ENCODE results near the gene FAM241A.
"Not testable (repeated sequence)": the region's sequence is repeated elsewhere in the genome, so short reads cannot be mapped to it uniquely, and the experiment has no call there.

FAM241A gene
- 9.7 to 15.3 reads per million in 2 donors for total RNA-seq

DNA sequence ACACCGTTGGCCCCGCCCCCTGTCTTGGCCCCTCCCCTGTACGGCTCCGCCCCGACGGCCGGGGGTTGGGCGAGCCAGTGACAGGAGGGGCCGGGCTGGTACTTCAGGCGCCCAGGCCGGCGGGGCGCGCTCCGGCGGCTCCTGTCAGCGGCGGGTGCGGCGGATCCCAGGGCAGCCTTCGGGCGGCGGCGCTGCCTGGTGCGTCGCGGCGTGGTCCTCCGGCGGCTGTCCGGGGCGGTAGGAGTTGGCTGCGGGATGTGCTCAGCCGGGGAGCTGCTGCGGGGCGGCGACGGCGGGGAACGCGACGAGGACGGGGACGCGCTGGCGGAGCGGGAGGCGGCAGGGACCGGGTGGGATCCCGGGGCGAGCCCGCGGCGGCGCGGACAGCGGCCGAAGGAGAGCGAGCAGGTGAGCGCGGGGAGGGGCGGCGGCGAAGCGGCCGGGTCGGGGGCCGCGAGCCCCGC lies at the start of gene FAM241A:
TSS of gene FAM241A (plus strand) at position 129 of the 464 bp plus-strand sequence. CDS start at position 256, 127 bp downstream.
- peak; percentile 80 to 90 (median 84) for DNase-seq

DNA sequence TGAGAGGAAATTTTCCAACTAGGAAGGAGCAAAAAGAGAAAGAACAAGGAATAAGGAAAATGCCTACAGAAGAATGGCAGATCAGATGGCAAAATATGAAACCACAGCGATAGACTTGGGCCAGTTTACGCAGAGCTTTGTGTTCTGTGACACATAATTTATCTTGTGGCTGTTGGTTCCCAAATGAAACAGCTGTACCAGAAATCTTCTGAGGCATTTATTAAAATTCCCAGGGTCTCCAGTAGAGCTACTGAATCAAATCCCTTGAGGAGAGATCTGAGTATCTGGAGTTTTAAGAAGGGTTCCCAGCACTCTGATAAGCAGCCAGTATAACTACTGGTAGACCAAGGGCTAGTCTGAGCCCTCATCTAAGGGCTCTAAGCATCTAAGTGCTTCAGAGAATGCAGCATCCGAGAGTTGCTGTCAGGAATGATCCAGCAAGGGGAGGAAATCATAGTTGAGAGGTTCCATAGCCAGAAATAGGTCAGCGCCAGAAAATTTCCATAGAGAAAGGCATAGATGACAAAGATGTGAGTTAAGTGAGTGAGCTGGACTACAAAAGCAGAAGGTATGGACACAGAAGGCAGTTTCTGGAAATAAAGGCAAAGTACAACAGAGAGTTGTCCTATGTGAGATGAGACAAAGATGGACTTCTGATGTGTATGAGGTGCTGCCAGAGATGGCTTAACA lies 46.3 kb upstream of the FAM241A start:
- DNase-seq = no peak

DNA sequence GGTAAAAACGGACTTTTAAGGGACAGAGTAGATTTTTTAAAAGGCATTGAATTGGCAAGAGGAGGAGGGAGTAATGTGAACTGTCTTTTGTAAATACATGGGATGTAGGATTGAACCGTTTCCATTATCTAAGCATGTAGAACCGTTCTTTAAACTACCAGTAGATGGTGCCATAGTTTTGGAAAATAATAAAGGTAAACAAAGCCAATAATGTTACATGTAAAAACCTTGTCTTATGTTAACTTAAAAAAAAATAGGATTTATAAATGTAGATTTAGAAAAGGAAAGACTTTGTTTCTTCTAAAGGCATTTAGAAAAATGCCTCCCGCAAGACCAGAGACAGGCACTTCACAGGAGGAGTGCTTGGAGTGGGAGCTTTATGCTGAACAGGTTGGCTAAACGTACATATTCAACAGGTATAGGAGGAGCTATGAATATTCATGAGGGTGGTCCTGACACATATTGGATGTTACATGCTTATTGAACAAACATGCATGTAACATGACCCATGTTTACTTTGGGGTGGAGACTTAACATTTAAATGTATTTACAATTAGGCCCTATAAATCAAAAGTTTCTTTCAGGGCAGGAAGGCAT lies 45.5 kb upstream of the FAM241A start:
- peak in 2 of 5 experiments; percentile 9 to 54 for DNase-seq

DNA sequence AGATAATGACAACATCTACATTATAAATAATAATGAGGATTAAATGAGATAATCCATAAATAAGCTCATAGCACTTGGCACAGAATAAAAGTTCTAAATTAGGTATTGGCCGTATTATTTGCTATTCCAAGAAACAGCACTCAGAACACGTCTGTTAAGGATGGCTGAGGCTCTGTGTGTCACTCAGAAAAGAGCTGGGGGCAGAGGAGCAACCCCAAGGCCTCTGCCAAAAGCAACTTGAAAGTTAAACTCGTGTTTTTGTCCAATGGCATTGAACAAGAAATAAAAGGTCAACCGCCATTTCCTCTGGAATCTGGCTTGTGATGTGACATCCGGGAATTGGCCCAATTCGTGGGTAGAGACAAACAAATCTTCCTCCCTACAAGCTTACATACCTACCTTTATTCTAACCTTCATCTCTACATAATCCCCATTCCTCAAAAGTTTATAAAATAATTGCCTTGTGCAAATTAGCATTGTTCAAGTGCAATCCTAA lies 42.3 kb upstream of the FAM241A start:
- DNase-seq = no peak

DNA sequence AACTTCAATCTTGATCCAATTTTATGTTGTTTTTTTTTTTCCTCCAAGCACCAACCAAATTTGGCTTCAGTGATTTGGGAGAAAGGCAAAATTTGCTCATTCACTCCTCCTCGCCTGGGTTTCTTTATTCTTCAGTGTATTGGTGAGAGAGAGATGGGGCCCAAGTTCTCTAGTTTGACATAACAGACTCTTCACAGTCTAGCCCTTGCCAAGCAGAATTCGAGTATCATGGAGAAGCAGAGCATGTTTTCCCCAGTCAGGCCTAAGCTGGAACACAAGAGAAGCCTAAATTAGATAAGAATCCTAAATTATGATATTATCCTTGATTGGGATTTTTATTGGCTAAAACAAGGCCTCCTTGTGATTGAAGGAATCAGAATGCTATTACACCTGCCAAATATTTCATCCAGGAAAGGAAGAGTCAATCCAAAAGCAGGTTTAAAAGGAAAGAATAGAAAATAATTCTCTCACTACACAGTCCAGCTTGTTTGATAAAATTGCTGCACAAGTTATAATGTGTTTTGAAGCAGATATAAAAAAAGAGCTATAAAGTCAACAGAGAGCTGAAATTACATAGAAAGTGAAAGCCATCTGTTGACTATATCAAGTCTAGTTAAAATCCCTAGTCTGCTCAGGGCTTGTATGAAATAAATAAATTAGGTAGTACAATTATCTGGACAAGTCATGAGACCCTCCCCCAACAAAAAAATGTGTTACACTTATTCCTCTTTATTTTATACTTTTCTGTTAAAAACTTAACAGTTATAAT lies 39.9 kb upstream of the FAM241A start:
- DNase-seq = no peak

DNA sequence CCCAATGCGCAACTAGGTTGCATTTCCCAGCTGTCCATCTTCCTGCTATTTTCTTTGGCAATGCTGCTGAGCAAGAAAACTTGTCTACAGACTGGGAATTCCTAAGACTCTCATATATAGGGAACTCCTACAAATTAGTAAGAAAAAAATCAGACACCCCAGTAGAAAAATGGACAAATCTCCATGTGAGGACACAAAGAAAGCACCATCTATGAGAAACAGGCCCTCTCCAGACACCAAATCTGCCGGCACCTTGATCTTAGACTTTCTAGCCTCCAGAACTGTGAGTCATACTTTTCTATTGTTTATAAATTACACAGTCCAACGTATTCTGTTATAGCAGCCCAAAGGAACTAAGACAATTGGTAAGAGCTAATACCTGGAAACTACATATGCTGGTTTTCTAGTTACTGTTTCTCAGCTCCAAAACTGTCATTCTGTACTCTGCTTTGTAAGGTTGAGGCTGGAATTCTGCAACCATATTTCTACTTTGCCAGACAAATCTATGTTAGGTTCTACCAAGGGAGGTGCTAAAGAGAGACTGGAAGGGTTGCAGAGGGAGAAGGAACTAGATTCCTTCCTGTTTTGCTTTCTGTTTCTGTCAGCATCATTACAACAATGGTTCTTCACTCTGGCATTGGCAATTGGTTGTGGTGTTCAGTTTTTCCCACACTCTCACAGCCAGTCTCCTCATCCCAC lies 35.7 kb upstream of the FAM241A start:
- DNase-seq = peak in 1 of 5 experiments; percentile 10

DNA sequence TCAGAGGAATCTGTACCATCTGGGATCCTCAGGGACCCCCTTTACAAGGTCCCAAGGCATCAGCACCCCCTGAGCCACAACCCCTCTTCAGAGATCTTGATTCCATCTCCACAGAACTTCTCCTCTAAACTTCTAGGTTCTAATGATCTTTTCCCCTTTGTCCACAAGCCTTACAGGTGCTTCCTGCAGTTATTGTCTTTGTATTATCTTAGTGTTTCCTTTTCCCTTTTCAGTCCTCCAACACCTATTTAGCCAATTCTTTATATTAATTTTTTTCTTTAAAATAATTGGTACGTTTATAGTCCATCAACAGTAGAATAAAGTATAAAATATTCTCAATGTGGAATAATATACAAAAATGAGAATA lies 35.2 kb upstream of the FAM241A start:
- no peak for DNase-seq

DNA sequence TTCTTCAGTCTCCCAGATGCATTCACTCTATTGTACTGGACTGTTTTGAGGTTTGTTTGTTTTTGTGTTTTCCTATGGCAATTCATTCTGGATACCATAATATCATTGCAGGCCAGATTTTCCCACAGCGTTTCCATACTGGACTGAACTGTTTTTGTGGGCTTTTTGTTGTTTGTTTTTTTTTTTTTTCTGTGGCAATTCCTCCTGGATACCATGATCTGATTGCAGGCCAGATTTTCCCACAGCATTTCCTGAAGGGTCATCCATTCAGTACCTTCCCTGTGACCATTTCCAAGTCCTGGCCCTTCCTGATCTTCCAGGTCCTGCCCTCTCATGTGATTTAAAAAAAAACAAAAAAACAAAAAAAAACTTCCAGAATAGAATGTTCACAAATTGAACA lies 33.9 kb upstream of the FAM241A start:
- DNase-seq = no peak

DNA sequence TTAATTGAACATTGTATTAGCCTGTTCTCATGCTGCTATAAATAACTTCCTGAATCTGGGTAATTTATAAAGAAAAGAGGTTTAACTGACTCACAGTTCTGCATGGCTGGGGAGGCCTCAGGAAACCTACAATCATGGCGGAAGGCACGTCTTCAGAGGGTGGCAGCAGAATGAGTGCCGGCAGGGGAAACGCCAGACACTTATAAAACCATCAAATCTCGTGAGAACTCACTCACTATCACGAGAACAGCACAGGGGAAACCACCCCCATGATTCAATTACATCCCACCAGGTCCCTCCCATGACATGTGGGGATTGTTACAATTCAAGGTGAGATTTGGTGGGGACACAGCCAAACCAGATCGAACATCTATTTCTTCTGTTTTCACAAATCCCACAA lies 33.2 kb upstream of the FAM241A start:
- not testable (repeated sequence) for DNase-seq

DNA sequence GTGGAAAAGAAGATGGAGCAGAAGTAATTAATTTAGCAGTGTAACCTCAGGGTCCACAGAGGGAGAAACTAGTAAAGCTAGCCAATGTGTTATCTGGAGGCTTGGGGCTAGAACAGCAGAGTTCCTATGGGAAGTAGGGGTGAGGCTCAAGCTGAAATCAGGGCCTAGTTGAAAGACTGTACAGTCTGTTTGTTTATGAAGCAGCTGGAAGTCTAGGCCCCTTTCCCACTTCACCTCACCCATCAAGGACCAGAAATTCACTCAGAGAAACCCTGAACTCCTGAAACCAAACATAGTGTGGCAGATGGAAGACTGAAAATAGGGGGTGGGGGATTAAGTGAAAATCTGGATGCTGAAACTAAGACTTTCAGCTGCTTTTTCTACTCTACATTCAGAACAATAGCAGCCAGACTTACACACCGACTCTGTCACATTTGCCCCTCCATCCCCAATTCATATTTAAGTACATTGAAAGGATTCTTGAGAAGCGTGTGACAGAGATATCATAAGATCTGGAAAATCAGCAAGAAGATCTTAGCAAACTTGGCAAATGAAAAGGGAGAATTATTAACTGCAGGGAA lies 32.6 kb upstream of the FAM241A start:
- DNase-seq = no peak

DNA sequence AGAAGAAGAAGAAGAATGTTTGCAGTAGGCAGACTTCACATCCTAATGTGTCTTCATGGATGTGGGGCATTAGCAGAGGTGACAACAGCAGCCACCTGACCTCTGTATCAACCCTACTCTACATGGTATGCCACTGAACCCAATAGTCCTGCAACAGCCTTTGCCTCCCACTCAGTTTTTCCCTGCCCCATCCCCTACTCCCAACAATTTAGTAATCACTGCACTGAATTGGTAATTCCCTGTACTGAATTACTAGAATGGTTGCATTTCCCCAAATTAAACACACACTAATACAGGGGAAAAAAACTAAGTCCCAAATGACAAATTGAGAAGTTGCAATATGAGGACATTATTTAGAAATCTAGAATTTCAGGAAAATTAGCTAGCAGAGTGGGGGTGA lies 31.4 kb upstream of the FAM241A start:
- DNase-seq = no peak

DNA sequence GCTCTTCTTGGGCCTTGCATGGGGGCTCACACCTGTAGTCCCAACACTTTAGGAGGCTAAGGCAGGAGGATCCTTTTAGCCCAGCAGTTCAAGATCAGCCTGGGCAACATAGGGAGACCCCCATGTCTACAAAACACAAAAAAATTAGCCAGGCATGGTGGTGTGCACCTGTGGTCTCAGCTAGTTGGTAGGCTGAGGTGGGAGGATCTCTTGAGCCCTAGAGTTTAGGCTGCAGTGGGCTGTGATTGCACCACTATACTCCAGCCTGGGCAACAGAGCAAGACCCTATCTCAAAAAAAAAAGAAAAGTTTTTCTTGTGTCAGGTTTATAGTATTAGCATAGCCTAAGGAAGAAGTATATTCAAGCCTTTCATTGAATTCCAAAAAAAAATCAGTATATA lies 30.8 kb upstream of the FAM241A start:
- no peak for DNase-seq

DNA sequence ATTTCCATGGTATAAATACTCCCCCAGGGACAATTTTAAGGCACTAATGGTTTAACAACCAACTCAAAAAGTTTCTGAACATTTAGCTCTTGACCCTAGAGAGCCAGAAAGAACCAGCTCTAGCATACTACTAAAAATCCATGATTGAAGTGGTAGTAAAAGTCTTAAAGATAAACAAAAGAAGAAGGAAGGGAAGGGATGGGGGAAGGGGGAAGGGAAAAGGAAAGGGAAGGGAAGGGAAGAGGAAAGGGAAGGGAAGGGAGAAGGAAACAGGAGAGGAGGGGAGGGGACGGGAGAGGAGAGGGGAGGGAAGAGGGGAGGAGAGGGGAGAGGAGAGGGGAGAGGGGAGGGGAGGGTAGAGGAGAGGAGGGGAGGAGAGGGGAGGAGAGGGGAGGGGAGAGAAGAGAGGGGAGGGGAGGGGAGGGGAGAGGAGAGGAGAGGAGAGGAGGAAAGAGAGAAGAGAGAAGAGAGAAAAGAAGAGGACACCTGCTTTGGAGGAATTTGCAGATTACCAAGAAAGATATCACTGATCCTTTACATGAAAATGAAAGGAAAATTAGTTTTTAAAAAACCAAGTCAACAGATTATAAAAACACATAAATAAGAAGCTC lies 26.4 kb upstream of the FAM241A start:
- DNase-seq = no peak

DNA sequence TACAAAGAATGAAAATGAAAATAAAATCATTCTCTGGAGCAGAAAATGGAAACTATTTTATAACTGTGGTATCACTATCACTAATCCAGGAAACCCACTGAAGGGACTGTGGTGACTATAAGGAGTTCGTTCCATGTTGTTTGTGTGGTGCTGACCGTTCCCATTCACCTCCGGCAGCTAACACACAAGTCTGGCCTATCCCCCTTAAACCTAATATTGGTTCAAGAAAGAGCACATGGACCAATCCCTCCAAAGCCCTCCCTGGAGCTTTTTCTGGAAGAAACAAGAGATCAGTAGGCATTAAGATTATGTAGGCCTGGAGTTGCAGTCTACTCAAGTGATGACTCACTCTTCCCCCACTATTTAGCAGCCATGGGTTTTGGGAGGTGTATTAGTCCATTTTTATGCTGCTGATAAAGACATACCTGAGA lies 25.9 kb upstream of the FAM241A start:
- peak in 1 of 5 experiments; percentile 84 for DNase-seq

DNA sequence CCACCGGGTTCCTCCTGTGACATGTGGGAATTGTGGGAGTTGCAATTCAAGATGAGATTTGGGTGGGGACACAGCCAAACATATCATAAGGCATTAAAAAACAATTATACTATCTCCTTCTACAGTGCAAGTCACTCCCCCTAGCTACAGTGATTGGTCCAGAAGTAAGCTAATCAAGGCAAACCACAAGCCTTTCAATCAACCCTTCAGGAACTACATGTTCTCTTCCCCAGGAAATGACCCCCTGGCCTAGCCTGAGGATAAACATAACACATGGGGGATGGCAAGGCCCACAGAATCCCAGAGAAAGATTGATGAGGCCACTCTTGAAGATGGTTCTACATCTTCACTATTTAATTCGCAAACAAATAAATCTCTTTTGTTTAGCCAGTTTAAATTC lies 25.2 kb upstream of the FAM241A start:
- DNase-seq = peak in 1 of 5 experiments; percentile 16

DNA sequence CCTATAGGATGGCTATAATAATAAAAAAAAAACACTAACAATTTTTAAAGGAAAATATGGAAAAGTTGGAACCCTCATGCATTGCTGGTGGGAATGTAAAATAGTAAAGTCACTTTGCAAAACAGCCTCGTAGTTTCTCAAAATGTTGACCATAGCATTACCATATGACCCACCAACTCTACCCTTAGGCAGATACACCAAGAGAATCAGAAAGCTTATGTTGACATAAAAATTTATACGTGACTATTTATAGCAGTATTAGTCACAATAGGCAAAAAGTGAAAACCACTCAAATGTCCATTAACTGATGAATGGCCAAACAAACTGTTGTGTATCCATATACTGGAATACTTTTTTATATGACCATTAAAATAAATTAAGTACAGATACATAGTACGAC lies 19.8 kb upstream of the FAM241A start:
- DNase-seq = no peak

DNA sequence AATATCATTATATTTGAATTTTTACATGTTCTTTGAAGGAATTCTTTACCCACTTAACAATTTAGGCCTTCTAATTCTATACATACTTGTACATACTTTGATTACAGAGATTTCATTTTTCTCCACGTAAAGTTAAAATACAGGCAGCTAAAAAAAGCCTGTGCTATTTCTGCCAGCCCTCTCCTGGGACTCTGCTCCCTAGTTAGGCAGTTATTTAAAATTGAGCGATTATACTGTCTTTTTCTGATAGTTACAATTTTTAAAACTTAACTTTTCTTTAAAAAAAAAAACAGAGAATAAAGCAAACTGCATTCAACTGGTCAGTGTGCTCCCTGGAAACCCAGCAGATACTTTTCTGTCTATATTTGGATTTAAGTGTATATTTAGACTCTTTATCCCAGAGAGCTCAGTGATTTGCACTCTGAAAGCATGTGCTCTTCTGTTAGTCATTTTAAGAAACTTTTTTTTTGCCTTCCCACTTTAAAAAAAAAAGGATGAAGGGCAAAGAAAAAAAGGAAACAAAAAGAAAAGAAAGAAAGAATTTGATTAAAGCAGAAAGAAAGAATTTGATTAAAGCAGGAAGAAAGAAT lies 18.1 kb upstream of the FAM241A start:
- no peak for DNase-seq

DNA sequence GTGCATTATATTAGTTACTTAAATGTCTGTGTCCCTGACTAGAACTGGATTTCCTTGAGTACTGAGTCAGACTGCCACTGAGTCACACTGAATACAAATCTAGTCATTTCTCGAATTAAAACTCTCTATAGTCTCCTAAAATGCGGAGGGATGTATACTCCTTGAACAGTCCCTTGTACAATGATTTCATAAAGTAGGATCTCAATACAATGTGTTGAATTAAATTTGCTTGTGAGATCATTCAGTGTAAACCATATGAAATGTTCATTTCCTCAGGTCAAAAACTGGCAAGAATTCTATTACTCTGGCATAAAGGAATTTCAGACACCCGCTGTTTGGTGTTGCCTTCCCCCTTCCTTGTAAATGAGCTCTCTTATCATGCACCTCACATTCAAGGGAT lies 17.5 kb upstream of the FAM241A start:
- DNase-seq = no peak

DNA sequence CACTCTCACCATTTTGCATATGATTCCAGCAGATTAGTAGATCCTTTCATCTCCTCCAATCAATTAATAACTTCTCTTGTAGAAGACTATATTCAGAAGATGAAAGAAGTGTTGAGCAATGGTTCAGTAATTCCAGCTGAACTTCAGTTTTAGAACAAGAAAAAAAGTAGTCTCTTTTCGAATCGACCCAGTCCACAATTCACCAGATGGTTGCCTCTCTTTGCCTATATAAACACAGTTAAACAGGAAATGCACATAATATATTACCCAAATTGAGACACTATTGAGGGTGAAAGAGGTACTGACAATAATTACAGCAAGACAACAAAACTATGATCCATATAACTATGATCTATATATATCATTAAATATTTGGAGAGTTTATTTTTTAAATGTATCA lies 16.8 kb upstream of the FAM241A start:
- DNase-seq = no peak

DNA sequence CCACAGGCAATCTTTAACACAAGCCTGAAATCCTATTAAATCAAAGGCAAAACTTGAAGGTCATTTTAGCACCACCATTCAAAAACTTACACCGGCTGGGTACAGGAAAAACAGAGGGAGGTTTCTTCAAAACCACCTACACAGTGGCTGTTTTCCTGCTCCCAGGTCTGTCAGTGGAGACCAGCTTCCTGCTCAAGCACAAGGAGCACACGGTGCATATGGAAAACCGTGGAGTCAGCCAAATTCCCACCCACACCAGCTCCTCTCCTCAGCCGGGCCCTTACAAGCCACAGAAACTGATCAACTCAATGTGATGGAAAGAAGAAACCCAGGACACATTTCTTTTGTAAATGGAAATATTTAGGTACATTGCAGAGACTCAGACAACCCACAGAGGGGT lies 14.3 kb upstream of the FAM241A start:
- no peak for DNase-seq

DNA sequence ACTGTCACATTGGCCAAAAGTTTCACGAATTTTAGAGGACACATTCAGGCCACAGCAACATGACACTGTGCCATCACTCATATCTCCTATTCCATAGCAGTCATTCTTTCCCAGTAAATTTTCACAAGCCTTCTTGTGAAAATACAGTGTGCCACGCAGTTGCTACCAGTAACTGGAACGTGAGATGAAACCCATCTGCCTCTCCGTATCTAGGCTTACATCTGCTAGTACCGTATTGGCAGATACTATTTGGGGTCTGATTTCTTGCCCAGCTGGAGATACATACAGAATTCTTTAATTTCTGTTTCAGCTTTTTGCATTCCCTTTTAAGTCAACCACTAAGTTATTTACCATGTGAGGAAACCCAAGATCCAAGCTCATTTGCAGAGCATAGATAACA lies 8.7 kb upstream of the FAM241A start:
- no peak for DNase-seq

DNA sequence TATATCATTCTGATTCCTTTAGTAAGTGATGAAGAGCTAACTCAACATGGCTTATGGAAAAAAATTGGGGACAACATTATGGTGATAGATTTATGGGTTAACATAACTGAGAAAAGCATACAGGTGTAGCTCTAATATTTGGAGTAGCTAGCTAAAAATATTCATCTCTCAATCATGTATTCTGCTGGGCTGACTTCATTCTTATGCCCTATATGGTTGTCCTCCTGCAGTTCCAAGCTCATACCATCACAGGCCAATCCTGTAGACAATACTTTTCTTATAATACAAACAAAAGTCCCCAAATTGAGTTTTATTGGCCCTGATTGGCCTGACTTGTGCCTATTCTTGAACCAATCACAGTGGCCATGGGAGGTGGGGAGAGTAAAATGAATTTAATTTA lies 6.7 kb upstream of the FAM241A start:
- DNase-seq = no peak

All from T-helper 2 cell (primary cell).